Measurements from ENCODE around the gene CACNA1S.

The CACNA1S gene

GRCh38 chr1:201077736-201078135, 34.5 kb downstream of the CACNA1S start:
- TF ChIP-seq, protein P1, sequence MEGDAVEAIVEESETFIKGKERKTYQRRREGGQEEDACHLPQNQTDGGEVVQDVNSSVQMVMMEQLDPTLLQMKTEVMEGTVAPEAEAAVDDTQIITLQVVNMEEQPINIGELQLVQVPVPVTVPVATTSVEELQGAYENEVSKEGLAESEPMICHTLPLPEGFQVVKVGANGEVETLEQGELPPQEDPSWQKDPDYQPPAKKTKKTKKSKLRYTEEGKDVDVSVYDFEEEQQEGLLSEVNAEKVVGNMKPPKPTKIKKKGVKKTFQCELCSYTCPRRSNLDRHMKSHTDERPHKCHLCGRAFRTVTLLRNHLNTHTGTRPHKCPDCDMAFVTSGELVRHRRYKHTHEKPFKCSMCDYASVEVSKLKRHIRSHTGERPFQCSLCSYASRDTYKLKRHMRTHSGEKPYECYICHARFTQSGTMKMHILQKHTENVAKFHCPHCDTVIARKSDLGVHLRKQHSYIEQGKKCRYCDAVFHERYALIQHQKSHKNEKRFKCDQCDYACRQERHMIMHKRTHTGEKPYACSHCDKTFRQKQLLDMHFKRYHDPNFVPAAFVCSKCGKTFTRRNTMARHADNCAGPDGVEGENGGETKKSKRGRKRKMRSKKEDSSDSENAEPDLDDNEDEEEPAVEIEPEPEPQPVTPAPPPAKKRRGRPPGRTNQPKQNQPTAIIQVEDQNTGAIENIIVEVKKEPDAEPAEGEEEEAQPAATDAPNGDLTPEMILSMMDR (IDR thresholded peaks at IDR 0.05; ENCODE audit: borderline replicate concordance, insufficient read depth, low read depth, low read length): no peak
- H3K4me3 ChIP-seq (ENCODE audit: low read depth, low read length): no peak overlapping the region

GRCh38 chr1:201077116-201077515, 35.1 kb downstream of the CACNA1S start:
- TF ChIP-seq, protein P1 (IDR thresholded peaks at IDR 0.05; ENCODE audit: borderline replicate concordance, insufficient read depth, low read depth, low read length): no peak
- H3K4me3 ChIP-seq (ENCODE audit: low read depth, low read length): no peak overlapping the region

DNA sequence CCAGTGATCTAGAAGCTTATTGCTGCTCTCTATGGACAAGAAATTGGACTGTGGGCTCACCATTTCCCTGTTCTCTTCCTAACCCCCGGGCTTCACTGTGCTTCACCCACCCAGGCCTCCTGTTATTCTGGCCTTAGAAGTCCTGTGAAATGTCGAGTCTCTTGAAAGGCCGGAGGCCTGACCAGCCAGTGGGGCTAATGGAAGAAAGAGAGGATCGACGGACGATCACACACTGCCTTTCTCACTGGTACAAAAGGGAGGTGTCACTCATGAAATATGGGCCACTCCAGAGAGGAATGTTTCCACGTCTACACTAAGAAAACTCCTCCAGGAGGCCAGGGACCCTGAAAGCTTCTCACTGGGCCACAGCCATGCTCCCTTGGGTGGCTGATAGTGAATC, 36.1 kb downstream of the CACNA1S start:
- TF ChIP-seq, protein P1 (IDR thresholded peaks at IDR 0.05; ENCODE audit: borderline replicate concordance, insufficient read depth, low read depth, low read length): no peak
- H3K4me3 ChIP-seq (ENCODE audit: low read depth, low read length): no peak overlapping the region

GRCh38 chr1:201074018-201074417, 38.2 kb downstream of the CACNA1S start:
- TF ChIP-seq, protein P1 (IDR thresholded peaks at IDR 0.05; ENCODE audit: borderline replicate concordance, insufficient read depth, low read depth, low read length): no peak
- no peak overlapping the region for H3K4me3 ChIP-seq (ENCODE audit: low read depth, low read length)

DNA sequence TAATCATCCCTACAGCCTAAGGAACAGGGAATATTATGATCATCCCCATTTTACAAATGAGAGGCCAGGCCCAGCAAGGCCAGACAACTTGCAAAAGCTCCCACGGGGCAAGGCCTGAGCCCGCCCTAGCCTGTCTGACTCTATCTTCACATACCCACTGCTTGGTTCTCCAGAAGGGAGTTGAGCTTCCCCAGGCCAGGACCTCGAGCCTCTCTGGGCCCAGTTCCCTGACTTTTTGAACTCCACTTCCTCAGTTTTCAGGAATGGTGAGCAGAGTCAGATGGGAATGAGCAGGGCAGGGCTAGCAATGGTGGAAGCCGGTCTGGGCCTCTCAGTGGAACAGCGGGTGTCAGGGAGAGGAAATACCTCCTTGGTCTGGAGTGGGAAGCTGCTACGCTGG, 39.3 kb downstream of the CACNA1S start:
- H3K4me3 ChIP-seq (ENCODE audit: low read depth, low read length): no peak overlapping the region

GRCh38 chr1:201072149-201072548, 40.1 kb downstream of the CACNA1S start:
- TF ChIP-seq, protein P1 (IDR thresholded peaks at IDR 0.05; ENCODE audit: borderline replicate concordance, insufficient read depth, low read depth, low read length): no peak
- no peak overlapping the region for H3K4me3 ChIP-seq (ENCODE audit: low read depth, low read length)

More for the DNA sequence above, 39.3 kb downstream of the CACNA1S start:
- TF ChIP-seq, protein P1 (IDR thresholded peaks at IDR 0.05; ENCODE audit: borderline replicate concordance, insufficient read depth, low read depth, low read length): no peak

DNA sequence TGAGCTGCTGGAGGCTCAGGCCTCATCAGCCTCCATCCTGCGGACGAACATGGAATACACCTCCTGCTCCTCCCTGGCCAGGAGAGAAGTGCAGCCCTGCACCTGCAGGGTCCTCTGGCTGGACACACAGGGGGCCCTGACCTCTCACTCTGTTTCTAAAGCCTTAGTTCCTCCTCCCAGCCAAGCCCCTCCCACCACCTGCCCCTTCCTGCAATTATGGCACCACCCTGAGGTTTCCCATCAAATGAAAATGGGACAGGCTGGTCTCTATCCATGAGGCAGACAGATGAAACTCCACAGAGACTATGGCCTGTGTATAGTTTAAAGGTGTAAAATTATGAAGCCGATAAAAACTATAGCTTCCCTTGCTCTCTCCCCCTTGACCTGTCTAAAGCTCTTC, 42.6 kb downstream of the CACNA1S start:
- TF ChIP-seq, protein P1 (IDR thresholded peaks at IDR 0.05; ENCODE audit: borderline replicate concordance, insufficient read depth, low read depth, low read length): no peak
- no peak overlapping the region for H3K4me3 ChIP-seq (ENCODE audit: low read depth, low read length)

All from GM12875 (cell line).